ENCODE measurements around the gene TMEM144.

GRCh38 chr4:158243071-158243470, 32.8 kb downstream of the TMEM144 start:
- TF ChIP-seq CTCF (IDR thresholded peaks at IDR 0.05; ENCODE audit: low read depth, low read length) (no peak), MYC (IDR thresholded peaks at IDR 0.05; ENCODE audit: low read depth, low read length) (no peak), POLR2A (IDR thresholded peaks at IDR 0.05; ENCODE audit: extremely low read depth, insufficient read length) (no peak), MAX (IDR thresholded peaks at IDR 0.05; ENCODE audit: low read depth, low read length) (no peak)

Data from NB4 (cell line).